OCI-LY7 (cell line): ENCODE results near the gene TXNL4B. TPM values are rescaled to one million over a fixed set of nuclear protein-coding genes. Genes with fewer than 3 reads are reported as not detected.

Experiments used
- BruUV-seq: library from RNA; stranded (reverse); fragments of 400-500 nt; replicated peaks from 2 replicates; lab custom pipeline; 2021; lab: Mats Ljungman, UMichigan
- CTCF ChIA-PET: fragments of 300-600 bp; sonication (Branson Sonifier 250); formaldehyde crosslinking; loops from one replicate; lab custom pipeline; 2022; ENCODE audit warnings: antibody characterized with exemption; ENCODE audit not compliant: unreplicated experiment; lab: Charles Lee
- POLR2A ChIA-PET: fragments of 300-600 bp; sonication (Branson Sonifier 250); formaldehyde crosslinking; loops from one replicate; lab custom pipeline; 2022; ENCODE audit warnings: antibody characterized with exemption; lab: Charles Lee
- DNase-seq: peaks from one replicate; pipeline ENCODE4 v3.0.0-alpha.2; 2015; ENCODE audit warnings: low spot score
- H2AFZ ChIP-seq: fragments of 200-600 bp; sonication (generic), shearing (Covaris generic); 2 replicates; pipeline ENCODE4 v1.6.1; 2014; ENCODE audit warnings: mild to moderate bottlenecking, antibody characterized with exemption, low read length, moderate library complexity
- H3K27ac ChIP-seq: fragments of 200-600 bp; sonication (generic); 2 replicates; pipeline ENCODE4 v1.5.1; 2014; ENCODE audit warnings: mixed run types, low read depth, mild to moderate bottlenecking, moderate library complexity, low read length, inconsistent platforms; ENCODE audit not compliant: poor library complexity, severe bottlenecking
- H3K36me3 ChIP-seq: fragments of 200-600 bp; sonication (generic); 2 replicates; pipeline ENCODE4 v1.6.1; 2014; ENCODE audit warnings: mild to moderate bottlenecking, antibody characterized with exemption, low read length, moderate library complexity, mixed read lengths; ENCODE audit not compliant: insufficient read depth
- H3K4me1 ChIP-seq: fragments of 200-600 bp; sonication (generic); 2 replicates; pipeline ENCODE4 v1.5.1; 2014; ENCODE audit warnings: mild to moderate bottlenecking, low read length; ENCODE audit not compliant: insufficient read depth, poor library complexity, severe bottlenecking
- H3K4me2 ChIP-seq: fragments of 200-600 bp; sonication (generic); 2 replicates; pipeline ENCODE4 v1.6.1; 2014; ENCODE audit warnings: mild to moderate bottlenecking, low read length
- H3K4me3 ChIP-seq: fragments of 200-600 bp; sonication (generic); 2 replicates; pipeline ENCODE4 v1.5.1; 2014; ENCODE audit warnings: mild to moderate bottlenecking, low read depth, low read length; ENCODE audit not compliant: poor library complexity, severe bottlenecking
- H3K79me2 ChIP-seq: fragments of 200-600 bp; sonication (generic); 2 replicates; pipeline ENCODE4 v1.6.1; 2016; ENCODE audit warnings: low read depth, mild to moderate bottlenecking, low read length, moderate library complexity, mixed read lengths; ENCODE audit not compliant: insufficient read depth
- H3K9me2 ChIP-seq: fragments of 200-600 bp; sonication (generic); 2 replicates; pipeline ENCODE4 v1.6.1; 2016; ENCODE audit warnings: mild to moderate bottlenecking, low read length, mixed read lengths; ENCODE audit not compliant: insufficient read depth
- H3K9me3 ChIP-seq: fragments of 200-600 bp; sonication (generic); 2 replicates; pipeline ENCODE4 v1.6.1; 2014; ENCODE audit warnings: mild to moderate bottlenecking, mixed run types, low read length, mixed read lengths
- H4K20me1 ChIP-seq: fragments of 200-600 bp; sonication (generic); 2 replicates; pipeline ENCODE4 v1.6.1; 2014; ENCODE audit warnings: mild to moderate bottlenecking, antibody characterized with exemption, low read length, moderate library complexity, mixed read lengths; ENCODE audit not compliant: insufficient read depth
- CTCF ChIP-seq: fragments of 200-600 bp; sonication (generic); conservative IDR thresholded peaks from 2 replicates; pipeline ENCODE4 v1.5.1; 2014; ENCODE audit warnings: mild to moderate bottlenecking, antibody characterized with exemption, low read length, moderate library complexity, mixed read lengths
- EZH2phosphoT487 ChIP-seq: fragments of 200-600 bp; sonication (generic); IDR thresholded peaks from 2 replicates; pipeline ENCODE4 v1.6.1; 2018; ENCODE audit warnings: low read depth, borderline replicate concordance, mild to moderate bottlenecking, mixed run types, antibody characterized with exemption, low read length, moderate library complexity, mixed read lengths
- intact Hi-C: fragments of 100-400 bp; cut with micrococcal nuclease; formaldehyde crosslinking; loops from one replicate; pipeline ENCODE4 v1.10.0; 2022; ENCODE audit not compliant: unreplicated experiment
- total RNA-seq, 2 experiments: library from RNA; depleted of rRNA in 1 of 2; stranded (reverse); fragments of >200 nt in 1 of 2; shearing (Covaris generic) in 1 of 2; gene quantifications; 2 replicates each; pipeline ENCODE4 v1.2.3, GENCODE V29; 2014 to 2022

TXNL4B gene
- total RNA-seq, 2 experiments from 2014 or later = 7.9 to 14.5 TPM

- TF ChIP-seq CTCF (no peak), EZH2phosphoT487 (no peak)
- Histone ChIP-seq H2AFZ (no peak overlapping the region), H3K4me1 (no peaks in the 10 kb centered on the region), H3K4me2 (no peak overlapping the region), H4K20me1 (no peaks in the 10 kb centered on the region), H3K27ac (no peak overlapping the region), H3K79me2 (no peaks in the 10 kb centered on the region), H3K36me3 (no peaks in the 10 kb centered on the region), H3K9me2 (no peaks in the 10 kb centered on the region), H3K4me3 (no peak overlapping the region), H3K9me3 (no peaks in the 10 kb centered on the region)
- BruUV-seq = no TSS peak
- POLR2A ChIA-PET = no interaction called here
- intact Hi-C loops = loop anchor here (10.0 kb wide), 1 partner anchor 281 kb away; no protein-coding TSS in a partner anchor
- DNase-seq = no peak
- CTCF ChIA-PET = no interaction called here
These were observed 30.0 kb upstream of the TXNL4B start for GRCh38 chr16:72123426-72123825.

- Histone ChIP-seq H3K4me1 (no peaks in the 10 kb centered on the region), H4K20me1 (no peaks in the 10 kb centered on the region), H3K79me2 (no peaks in the 10 kb centered on the region), H3K4me2 (no peak overlapping the region), H2AFZ (no peak overlapping the region), H3K27ac (no peak overlapping the region), H3K4me3 (no peak overlapping the region), H3K9me3 (no peaks in the 10 kb centered on the region), H3K36me3 (no peaks in the 10 kb centered on the region), H3K9me2 (no peaks in the 10 kb centered on the region)
- intact Hi-C loops = loop anchor here (10.0 kb wide), 1 partner anchor 282 kb away; no protein-coding TSS in a partner anchor
- TF ChIP-seq EZH2phosphoT487 = no peak
- TF ChIP-seq CTCF = no peak
- CTCF ChIA-PET = no interaction called here
- BruUV-seq = no TSS peak
- DNase-seq = no peak
- POLR2A ChIA-PET = interaction anchor here (0.6 kb wide), 1 partner anchor 715 kb away, joined by 3 read pairs; no protein-coding TSS in a partner anchor
These were observed 29.5 kb upstream of the TXNL4B start for GRCh38 chr16:72122916-72123315.

- no peak for DNase-seq
- POLR2A ChIA-PET = no interaction called here
- no TSS peak for BruUV-seq
- CTCF ChIA-PET = no interaction called here
- Histone ChIP-seq H2AFZ (no peak overlapping the region), H3K4me3 (no peak overlapping the region), H4K20me1 (no peaks in the 10 kb centered on the region), H3K4me2 (no peak overlapping the region), H3K4me1 (no peaks in the 10 kb centered on the region), H3K9me2 (no peaks in the 10 kb centered on the region), H3K36me3 (no peaks in the 10 kb centered on the region), H3K9me3 (no peaks in the 10 kb centered on the region), H3K27ac (no peak overlapping the region), H3K79me2 (no peaks in the 10 kb centered on the region)
- TF ChIP-seq EZH2phosphoT487 (no peak), CTCF (no peak)
- intact Hi-C loops = loop anchor here (10.0 kb wide), 1 partner anchor 282 kb away; no protein-coding TSS in a partner anchor
These were observed 28.9 kb upstream of the TXNL4B start for GRCh38 chr16:72122308-72122707.
